Measurements from ENCODE around the gene PARP1. TPM values are rescaled to one million over a fixed set of nuclear protein-coding genes. Genes with fewer than 3 reads are reported as not detected.

Gene PARP1
- total and polyA plus RNA-seq, 7 donors = 16.4 to 168 (median 107) TPM

- 97 to 100% methylated on average over 1 of the region's 1 CpG for WGBS, 2 donors
- Histone ChIP-seq H3K36me3 (peaks cover 61 to 96% (median 84%) of the 10 kb centered on the region in 4 donors), H3K27me3 (no peaks in the 10 kb centered on the region), H3K9me3 (no peaks in the 10 kb centered on the region), H3K4me3 (no peak overlapping the region), H3K4me1 (no peaks in the 10 kb centered on the region), H3K27ac (no peak overlapping the region)
- intact Hi-C loops (cut with DNase I) = no loop called here
- TF ChIP-seq CTCF (IDR thresholded peaks at IDR 0.05) (no peak), POLR2AphosphoS5 (IDR thresholded peaks at IDR 0.05) (no peak), EP300 (IDR thresholded peaks at IDR 0.05) (no peak), POLR2A (IDR thresholded peaks at IDR 0.05) (no peak)
- DNase-seq = no peak
Observed at GRCh38 chr1:226388131-226388530, 19.8 kb downstream of the PARP1 start.

GRCh38 chr1:226384717-226385116 lies 23.2 kb downstream of the PARP1 start:
- Histone ChIP-seq H3K4me1 (no peaks in the 10 kb centered on the region), H3K27ac (no peak overlapping the region), H3K4me3 (no peak overlapping the region), H3K36me3 (peaks cover 74 to 100% (median 97%) of the 10 kb centered on the region in 4 donors), H3K27me3 (no peaks in the 10 kb centered on the region), H3K9me3 (no peaks in the 10 kb centered on the region)
- 93 to 97% methylated on average over 11 of the region's 11 CpGs for WGBS, 2 donors
- intact Hi-C loops (cut with DNase I) = no loop called here
- no peak for DNase-seq
- TF ChIP-seq CTCF (IDR thresholded peaks at IDR 0.05) (no peak), POLR2A (IDR thresholded peaks at IDR 0.05) (no peak), POLR2AphosphoS5 (IDR thresholded peaks at IDR 0.05) (no peak), EP300 (IDR thresholded peaks at IDR 0.05) (no peak)

- no peaks in the 10 kb centered on the region for H3K9me3 ChIP-seq
- no peaks in the 10 kb centered on the region for H3K4me1 ChIP-seq
- WGBS, 2 donors = 95 to 97% methylated on average over 4 of the region's 4 CpGs
- H3K27ac ChIP-seq = no peak overlapping the region
- peak; percentile 44 for DNase-seq
- H3K36me3 ChIP-seq = peaks cover 77 to 100% (median 97%) of the 10 kb centered on the region in 4 donors
- no peaks in the 10 kb centered on the region for H3K27me3 ChIP-seq
- no peak overlapping the region for H3K4me3 ChIP-seq
- TF ChIP-seq CTCF (IDR thresholded peaks at IDR 0.05) = no peak
- TF ChIP-seq POLR2AphosphoS5 (IDR thresholded peaks at IDR 0.05) = no peak
- no peak for TF ChIP-seq EP300 (IDR thresholded peaks at IDR 0.05)
- no peak for TF ChIP-seq POLR2A (IDR thresholded peaks at IDR 0.05)
- intact Hi-C loops (cut with DNase I) = no loop called here
Observed at GRCh38 chr1:226384040-226384439, 23.9 kb downstream of the PARP1 start.

- DNase-seq = no peak
- WGBS, 2 donors = 80 to 91% methylated on average over 5 of the region's 5 CpGs
- H3K4me3 ChIP-seq = no peak overlapping the region
Observed at GRCh38 chr1:226382030-226382429, 25.9 kb downstream of the PARP1 start.

More at GRCh38 chr1:226382030-226382429, 25.9 kb downstream of the PARP1 start:
- intact Hi-C loops (cut with DNase I) = no loop called here
- no peaks in the 10 kb centered on the region for H3K9me3 ChIP-seq
- H3K27ac ChIP-seq = no peak overlapping the region
- H3K36me3 ChIP-seq = peaks cover 61 to 100% (median 96%) of the 10 kb centered on the region in 4 donors
- no peaks in the 10 kb centered on the region for H3K4me1 ChIP-seq
- TF ChIP-seq CTCF (IDR thresholded peaks at IDR 0.05) (no peak), EP300 (IDR thresholded peaks at IDR 0.05) (no peak), POLR2AphosphoS5 (IDR thresholded peaks at IDR 0.05) (no peak), POLR2A (IDR thresholded peaks at IDR 0.05) (no peak)
- no peaks in the 10 kb centered on the region for H3K27me3 ChIP-seq

All from sigmoid colon (tissue), 7 donors.